Neural progenitor cell (in vitro differentiated cells): ENCODE data around the gene EMC10. TPM values are rescaled to one million over a fixed set of nuclear protein-coding genes. Genes with fewer than 3 reads are reported as not detected.

Source experiments
- DNase-seq: peaks from one replicate; pipeline ENCODE4 v3.0.0-alpha.2; 2016; ENCODE audit warnings: low spot score
- H2AFZ ChIP-seq: fragments of 200-600 bp; sonication (generic); replicated peaks from 2 replicates; pipeline ENCODE4 v1.6.1; 2016; ENCODE audit warnings: antibody characterized with exemption
- H3F3A ChIP-seq: fragments of 200-600 bp; sonication (generic); 2 replicates; pipeline ENCODE4 v1.6.1; 2016; ENCODE audit warnings: antibody characterized with exemption, low read depth
- H3K27ac ChIP-seq: fragments of 200-600 bp; sonication (generic); 2 replicates; pipeline ENCODE4 v1.5.1; 2016; ENCODE audit warnings: mild to moderate bottlenecking
- H3K27me3 ChIP-seq: fragments of 200-600 bp; sonication (generic); 2 replicates; pipeline ENCODE4 v1.6.1; 2016; ENCODE audit warnings: mild to moderate bottlenecking, moderate library complexity
- H3K36me3 ChIP-seq: fragments of 200-600 bp; sonication (generic); 2 replicates; pipeline ENCODE4 v1.5.1; 2016
- H3K4me1 ChIP-seq: fragments of 200-600 bp; sonication (generic); 2 replicates; pipeline ENCODE4 v1.6.1; 2016; ENCODE audit warnings: mixed run types
- H3K4me2 ChIP-seq: fragments of 200-600 bp; sonication (generic); 2 replicates; pipeline ENCODE4 v1.6.1; 2016
- H3K4me3 ChIP-seq: fragments of 200-600 bp; sonication (generic); 2 replicates; pipeline ENCODE4 v1.5.1; 2016
- H3K79me2 ChIP-seq: fragments of 200-600 bp; sonication (generic); 2 replicates; pipeline ENCODE4 v1.6.1; 2016; ENCODE audit warnings: low read depth
- H3K9ac ChIP-seq: fragments of 200-600 bp; sonication (generic); 2 replicates; pipeline ENCODE4 v1.6.1; 2016
- H3K9me3 ChIP-seq: fragments of 200-600 bp; sonication (generic); 2 replicates; pipeline ENCODE4 v1.5.1; 2016; ENCODE audit warnings: low read depth
- H4K20me1 ChIP-seq: fragments of 200-600 bp; sonication (generic); 2 replicates; pipeline ENCODE4 v1.6.1; 2016; ENCODE audit warnings: low read depth
- H3K27ac Mint-ChIP-seq: 3 replicates; pipeline ENCODE4 v1.8.0; 2021; ENCODE audit warnings: mixed read lengths
- H3K27me3 Mint-ChIP-seq: 2 replicates; pipeline ENCODE4 v1.8.0; 2022; ENCODE audit warnings: low read depth, mild to moderate bottlenecking, inconsistent platforms, moderate library complexity, mixed read lengths; ENCODE audit not compliant: insufficient read depth
- H3K36me3 Mint-ChIP-seq: 3 replicates; pipeline ENCODE4 v1.8.0; 2021; ENCODE audit warnings: mixed read lengths
- H3K4me1 Mint-ChIP-seq: 3 replicates; pipeline ENCODE4 v1.8.0; 2021; ENCODE audit warnings: mixed read lengths
- H3K4me3 Mint-ChIP-seq: 3 replicates; pipeline ENCODE4 v1.8.0; 2021; ENCODE audit warnings: mild to moderate bottlenecking, moderate library complexity, mixed read lengths
- H3K9me3 Mint-ChIP-seq: 3 replicates; pipeline ENCODE4 v1.8.0; 2020; ENCODE audit warnings: mixed read lengths
- CTCF ChIP-seq: fragments of 200-600 bp; sonication (generic); IDR thresholded peaks from 2 replicates; pipeline ENCODE4 v1.5.1; 2017; ENCODE audit warnings: antibody characterized with exemption, mild to moderate bottlenecking
- EZH2 ChIP-seq: fragments of 200-600 bp; sonication (generic); IDR thresholded peaks from 2 replicates; pipeline ENCODE4 v1.6.1; 2017; ENCODE audit warnings: antibody characterized with exemption, mild to moderate bottlenecking, moderate library complexity
- EZH2phosphoT487 ChIP-seq: fragments of 200-600 bp; sonication (generic); IDR thresholded peaks from 2 replicates; pipeline ENCODE4 v1.6.1; 2017; ENCODE audit warnings: antibody characterized with exemption
- total RNA-seq: library from RNA; depleted of rRNA; stranded (reverse); fragments of >200 nt; gene quantifications from 2 replicates; pipeline ENCODE4 v1.2.3, GENCODE V29; 2015; ENCODE audit warnings: low replicate concordance

Gene EMC10
- total RNA-seq, 1 donor from 2014 or later = 32.9 TPM

DNA sequence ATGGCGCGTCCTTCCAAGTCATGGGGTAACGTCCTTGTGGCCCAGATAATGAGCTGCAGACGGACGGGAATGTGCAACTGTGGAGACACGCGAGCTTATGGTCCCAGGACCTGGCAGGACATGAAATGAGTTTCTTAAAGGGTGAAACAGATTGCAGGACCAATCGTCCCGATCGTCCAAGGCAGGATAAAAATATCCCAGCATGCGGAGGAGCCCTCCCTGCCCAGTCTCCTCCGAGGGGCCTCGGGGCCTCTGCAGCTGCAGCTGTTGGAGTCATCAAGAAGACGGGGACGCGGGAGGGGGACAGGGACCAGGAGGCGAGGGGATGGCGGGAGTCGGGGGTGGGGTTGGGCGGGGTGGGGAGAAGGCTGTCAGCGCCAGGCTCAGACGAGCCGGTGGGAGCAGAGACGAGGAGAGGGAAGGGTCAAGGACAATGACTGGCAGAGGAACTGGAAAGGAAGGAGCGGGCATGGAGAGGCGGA is 14.7 kb downstream of the EMC10 start:
- H3K4me3 ChIP-seq = no peak overlapping the region
- H3K4me1 ChIP-seq = no peaks in the 10 kb centered on the region
- H3K9ac ChIP-seq = no peak overlapping the region
- no peak overlapping the region for H3K4me2 ChIP-seq
- Mint-ChIP-seq H3K9me3 (peaks cover 16% of the 10 kb centered on the region), H3K36me3 (peaks cover 12% of the 10 kb centered on the region), H3K4me1 (peaks cover 36% of the 10 kb centered on the region), H3K4me3 (peak overlapping the region; percentile 1), H3K27ac (no peak overlapping the region), H3K27me3 (peaks cover 29% of the 10 kb centered on the region)
- no peaks in the 10 kb centered on the region for H3K36me3 ChIP-seq
- no peaks in the 10 kb centered on the region for H4K20me1 ChIP-seq
- TF ChIP-seq CTCF = no peak
- no peak for TF ChIP-seq EZH2phosphoT487
- TF ChIP-seq EZH2 = no peak
- peaks cover 8% of the 10 kb centered on the region for H3K9me3 ChIP-seq
- H3F3A ChIP-seq = peaks cover 5% of the 10 kb centered on the region
- no peak for DNase-seq
- H3K27ac ChIP-seq = no peak overlapping the region
- peaks cover 91% of the 10 kb centered on the region for H3K27me3 ChIP-seq
- no peak overlapping the region for H2AFZ ChIP-seq
- no peaks in the 10 kb centered on the region for H3K79me2 ChIP-seq

GRCh38 chr19:50492303-50493052 is 16.2 kb downstream of the EMC10 start:
- H3K27ac Mint-ChIP-seq = no peak overlapping the region

DNA sequence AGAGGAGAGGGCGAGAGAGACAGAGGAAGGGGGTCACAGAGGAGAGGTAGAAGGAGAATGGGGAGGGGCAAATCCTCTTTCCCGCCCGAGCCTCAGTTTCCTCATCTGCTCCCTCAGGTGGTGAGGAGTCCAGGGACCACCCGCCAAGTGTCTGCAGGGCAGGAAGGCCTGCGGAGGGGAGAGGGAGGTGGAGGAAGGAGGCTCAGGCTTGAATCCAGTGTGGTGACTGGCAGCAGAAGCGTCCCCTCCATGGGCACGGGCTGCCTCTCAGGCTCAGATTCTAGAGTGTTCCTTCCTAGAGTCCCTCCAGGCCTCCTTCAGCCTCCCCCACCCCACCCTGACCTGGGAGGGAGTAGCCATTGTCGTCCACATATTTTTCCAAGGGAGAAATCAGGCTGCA is 16.9 kb downstream of the EMC10 start:
- Mint-ChIP-seq H3K36me3 (peaks cover 7% of the 10 kb centered on the region), H3K27me3 (peaks cover 30% of the 10 kb centered on the region), H3K27ac (no peak overlapping the region), H3K9me3 (peaks cover 7% of the 10 kb centered on the region), H3K4me1 (peaks cover 31% of the 10 kb centered on the region), H3K4me3 (no peak overlapping the region)
- TF ChIP-seq EZH2 (no peak), CTCF (no peak), EZH2phosphoT487 (no peak)
- no peaks in the 10 kb centered on the region for H3K36me3 ChIP-seq
- no peak overlapping the region for H3K27ac ChIP-seq
- no peaks in the 10 kb centered on the region for H3F3A ChIP-seq
- H3K27me3 ChIP-seq = peaks cover 87% of the 10 kb centered on the region
- H3K4me3 ChIP-seq = no peak overlapping the region
- H3K4me2 ChIP-seq = no peak overlapping the region
- no peaks in the 10 kb centered on the region for H4K20me1 ChIP-seq
- no peak overlapping the region for H3K9ac ChIP-seq
- H3K9me3 ChIP-seq = no peaks in the 10 kb centered on the region
- H2AFZ ChIP-seq = no peak overlapping the region
- no peak for DNase-seq
- no peaks in the 10 kb centered on the region for H3K79me2 ChIP-seq
- peaks cover 7% of the 10 kb centered on the region for H3K4me1 ChIP-seq

More at GRCh38 chr19:50492303-50493052, 16.2 kb downstream of the EMC10 start:
- Histone ChIP-seq H3K4me2 (no peak overlapping the region), H3K9me3 (no peaks in the 10 kb centered on the region), H2AFZ (no peak overlapping the region), H4K20me1 (no peaks in the 10 kb centered on the region), H3K4me1 (peaks cover 7% of the 10 kb centered on the region), H3F3A (no peaks in the 10 kb centered on the region), H3K27me3 (peaks cover 87% of the 10 kb centered on the region), H3K36me3 (no peaks in the 10 kb centered on the region), H3K27ac (no peak overlapping the region), H3K9ac (no peak overlapping the region), H3K79me2 (no peaks in the 10 kb centered on the region), H3K4me3 (no peak overlapping the region)
- peak; percentile 24 for DNase-seq
- Mint-ChIP-seq H3K9me3 (peaks cover 7% of the 10 kb centered on the region), H3K4me3 (no peak overlapping the region), H3K36me3 (peaks cover 7% of the 10 kb centered on the region), H3K27me3 (peaks cover 31% of the 10 kb centered on the region), H3K4me1 (peaks cover 33% of the 10 kb centered on the region)
- TF ChIP-seq EZH2 (no peak), CTCF (no peak), EZH2phosphoT487 (no peak)
